K562 (cell line): ENCODE data around the gene ABLIM1. TPM values are rescaled to one million over a fixed set of nuclear protein-coding genes. Genes with fewer than 3 reads are reported as not detected.

Source experiments
- ATAC-seq: fragments of 200-7000 bp; cut with Tn5 transposase; 3 replicates; pipeline ENCODE4 v1.9.1; 2020; ENCODE audit warnings: moderate library complexity
- BruUV-seq: library from RNA; stranded (reverse); fragments of 400-500 nt; replicated peaks from 2 replicates; lab custom pipeline; 2021; lab: Mats Ljungman, UMichigan
- CTCF ChIA-PET: fragments of 300-600 bp; formaldehyde crosslinking; extraction: SDS; loops from one replicate; lab custom pipeline; 2021; ENCODE audit warnings: low intra/inter-chr PET ratio; lab: Yijun Ruan, JAX
- POLR2A ChIA-PET: fragments of 300-600, 350-650 bp; sonication (Branson Sonifier 250); formaldehyde crosslinking; extraction: SDS; loops from one replicate; lab custom pipeline; 2021; ENCODE audit warnings: antibody characterized with exemption, inconsistent platforms; lab: Yijun Ruan, JAX
- DNase-seq, 4 experiments: peaks; one replicate each; pipeline versions ENCODE4 v3.0.0 to v3.0.0-alpha.2; 2011 to 2018; ENCODE audit warnings: low spot score in 3 of 4, mixed read lengths in 3 of 4; ENCODE audit errors: extremely low read depth in 1 of 4
- FAIRE-seq: peaks from 2 replicates; lab custom pipeline; 2011; peaks lifted over from hg19 to GRCh38; lab: Jason Lieb, UNC
- H2AFZ ChIP-seq: 2 replicates; pipeline ENCODE4 v1.6.0; 2011; ENCODE audit warnings: low read depth, low read length, control low read depth, inconsistent platforms
- H3K27ac ChIP-seq: fragments of 200-600 bp; 3 replicates; pipeline ENCODE4 v1.8.0; 2011; ENCODE audit warnings: low read depth, mild to moderate bottlenecking, control low read depth, inconsistent platforms, low read length, moderate library complexity, mixed read lengths; ENCODE audit errors: extremely low read depth
- H3K27me3 ChIP-seq, 2 experiments: fragments of 300-600 bp in 1 of 2; 2 replicates in 1 of 2; 3 replicates in 1 of 2; pipeline versions ENCODE4 v1.6.0 to v1.8.0; 2011; ENCODE audit warnings: inconsistent platforms in 2 of 2, low read length in 2 of 2, mild to moderate bottlenecking in 1 of 2, mixed read lengths in 1 of 2, moderate library complexity in 1 of 2; ENCODE audit not compliant: control insufficient read depth in 2 of 2, insufficient read depth in 2 of 2
- H3K36me3 ChIP-seq: fragments of 300-600 bp; 3 replicates; pipeline ENCODE4 v1.8.0; 2011; ENCODE audit warnings: mild to moderate bottlenecking, low read length, inconsistent platforms; ENCODE audit not compliant: control insufficient read depth, insufficient read depth
- H3K4me1 ChIP-seq, 2 experiments: fragments of 200-600 bp in 1 of 2; replicated peaks in 1 of 2; 2 replicates in 1 of 2; 3 replicates in 1 of 2; pipeline versions ENCODE4 v1.5.1 to v1.8.0; 2011; ENCODE audit warnings: inconsistent platforms in 2 of 2, low read length in 2 of 2, mild to moderate bottlenecking in 1 of 2, mixed read lengths in 1 of 2, moderate library complexity in 1 of 2; ENCODE audit not compliant: control insufficient read depth in 2 of 2, insufficient read depth in 2 of 2
- H3K4me2 ChIP-seq: 2 replicates; pipeline ENCODE4 v1.6.1; 2011; ENCODE audit warnings: low read length, control low read depth, inconsistent platforms, mixed read lengths; ENCODE audit not compliant: insufficient read depth
- H3K4me3 ChIP-seq: fragments of 200-600 bp; sonication (generic), shearing (Covaris generic); 2 replicates; pipeline ENCODE4 v1.5.1; 2016; ENCODE audit warnings: control low read depth, inconsistent platforms
- H3K79me2 ChIP-seq: fragments of 200-600 bp; 3 replicates; pipeline ENCODE4 v1.8.0; 2011; ENCODE audit warnings: low read length, inconsistent platforms; ENCODE audit not compliant: control insufficient read depth, insufficient read depth
- H3K9ac ChIP-seq, 2 experiments: 2 replicates each; pipeline versions ENCODE4 v1.6.0 to v1.6.1; 2011; ENCODE audit warnings: low read depth in 2 of 2, low read length in 2 of 2, control low read depth in 1 of 2, inconsistent platforms in 1 of 2, mild to moderate bottlenecking in 1 of 2, mixed read lengths in 1 of 2; ENCODE audit not compliant: insufficient read depth in 1 of 2
- H3K9me1 ChIP-seq: one replicate; pipeline ENCODE4 v1.6.0; 2011; ENCODE audit warnings: inconsistent platforms, mild to moderate bottlenecking, low read length, moderate library complexity; ENCODE audit not compliant: control insufficient read depth, insufficient read depth
- H3K9me3 ChIP-seq: replicated peaks from 2 replicates; pipeline ENCODE4 v1.5.1; 2011; ENCODE audit warnings: low read depth, low read length, inconsistent platforms; ENCODE audit not compliant: control insufficient read depth, insufficient read depth
- H4K20me1 ChIP-seq: replicated peaks from 2 replicates; pipeline ENCODE4 v1.6.1; 2011; ENCODE audit warnings: low read length, inconsistent platforms, mixed read lengths; ENCODE audit not compliant: control insufficient read depth, insufficient read depth
- EZH2 ChIP-seq: IDR thresholded peaks from 2 replicates; pipeline ENCODE4 v1.6.1; 2012; ENCODE audit warnings: low read depth, mild to moderate bottlenecking, inconsistent platforms, low read length, borderline replicate concordance
- HDGF ChIP-seq: fragments of 450-650 bp; IDR thresholded peaks from 2 replicates; pipeline ENCODE4 v1.6.1; 2016
- JUN ChIP-seq, 2 experiments: sonication (generic) in 1 of 2; formaldehyde crosslinking in 1 of 2; IDR thresholded peaks; 2 replicates each; pipeline versions ENCODE4 v1.6.1 to v1.8.0; 2012 to 2022; ENCODE audit warnings: borderline replicate concordance in 2 of 2, mild to moderate bottlenecking in 2 of 2, improper control_type of control experiment in 1 of 2, low read depth in 1 of 2, low read length in 1 of 2, missing genetic modification reagents in 1 of 2
- RB1 ChIP-seq: fragments of 450-650 bp; IDR thresholded peaks from 2 replicates; pipeline ENCODE4 v1.6.1; 2017; ENCODE audit warnings: low read depth, mild to moderate bottlenecking
- WGBS: fragments of 100-300 bp; shearing (Covaris generic); methylation state at CpG from one replicate; pipeline ENCODE4 v1.1.6; 2016; ENCODE audit warnings: low coverage, mixed read lengths; ENCODE audit not compliant: insufficient coverage; ENCODE audit errors: missing lambda C conversion rate; 5-methylcytosine and 5-hydroxymethylcytosine counted together
- in situ Hi-C: fragments of 300-500 bp; cut with MboI; formaldehyde crosslinking; loops from 4 replicates; pipeline ENCODE4 v1.15.0; 2018; ENCODE audit warnings: inconsistent platforms, mixed read lengths
- intact Hi-C: fragments of 100-400 bp; cut with micrococcal nuclease; formaldehyde crosslinking; loops from 2 replicates; pipeline ENCODE4 v1.14.2; 2022
- polyA plus RNA-seq, 8 experiments: library from polyadenylated mRNA; depleted of rRNA in 4 of 8; stranded (reverse) in 5 of 8; unstranded in 3 of 8; fragments of >200 nt; fragmentation: Nextera tagmentation in 2 of 8; fragmentation: Illumina TruSeq in 1 of 8; extraction: Ambion mirVana in 2 of 8; extraction: Trizol in 1 of 8; gene quantifications; 2 replicates each; pipeline versions ENCODE4 v1.2.1 to v1.2.3, GENCODE V29; 2011 to 2014; ENCODE audit warnings: inconsistent platforms in 1 of 8, missing spikeins in 1 of 8
- total RNA-seq, 7 experiments: library from RNA; depleted of rRNA in 6 of 7; stranded (reverse); fragments of >200 nt in 6 of 7; fragmentation: Illumina TruSeq in 2 of 7; extraction: Trizol in 2 of 7; gene quantifications; 2 replicates each; pipeline versions ENCODE4 v1.2.1 to v1.2.3, GENCODE V29; 2011 to 2021; ENCODE audit warnings: low replicate concordance in 1 of 7

ABLIM1 gene
- total and polyA plus RNA-seq, 9 of the 15 experiments (the other 6 are each of a cell fraction or from before 2014, with no cell fraction given) = 0.07 to 0.49 (median 0.14) TPM; not detected in 6

- intact Hi-C loops (no loop called here), in situ Hi-C loops (no loop called here)
These were observed 2.4 kb downstream of the ABLIM1 start for GRCh38 chr10:114655671-114656070.

GRCh38 chr10:114654822-114655575 lies 3.1 kb downstream of the ABLIM1 start:
- in situ Hi-C loops = no loop called here
- no peak overlapping the region for H2AFZ ChIP-seq
- 0% methylated on average over 3 of the region's 3 CpGs for WGBS
- no peaks in the 10 kb centered on the region for H3K4me1 ChIP-seq
- FAIRE-seq = no peak
- no peak for ATAC-seq
- TF ChIP-seq JUN (IDR thresholded peaks at IDR 0.05; ENCODE audit: borderline replicate concordance, low read depth, low read length) (no peak), JUN (CRISPR knock-in tag; IDR thresholded peaks at IDR 0.05; ENCODE audit: borderline replicate concordance) (no peak), EZH2 (no peak)
- no peak overlapping the region for H3K27ac ChIP-seq
- BruUV-seq = no TSS peak
- ChIA-PET POLR2A (no interaction called here), CTCF (no interaction called here)
- no peaks in the 10 kb centered on the region; a peak in 1 of 5 replicates for H3K27me3 ChIP-seq
- no peaks in the 10 kb centered on the region for H4K20me1 ChIP-seq
- no peaks in the 10 kb centered on the region for H3K9me3 ChIP-seq
- no peak overlapping the region for H3K4me3 ChIP-seq
- no peaks in the 10 kb centered on the region for H3K36me3 ChIP-seq
- H3K9ac ChIP-seq = no peak overlapping the region
- H3K79me2 ChIP-seq = no peaks in the 10 kb centered on the region
- H3K9me1 ChIP-seq = no peaks in the 10 kb centered on the region
- intact Hi-C loops = no loop called here
- no peak for DNase-seq
- no peak overlapping the region for H3K4me2 ChIP-seq

More at GRCh38 chr10:114655671-114656070, 2.4 kb downstream of the ABLIM1 start:
- ATAC-seq (no peak), FAIRE-seq (no peak), DNase-seq (no peak)
- no peak for TF ChIP-seq HDGF
- TF ChIP-seq RB1 = no peak
- CTCF ChIA-PET = no interaction called here
- Histone ChIP-seq H3K9ac (no peak overlapping the region), H3K27ac (no peak overlapping the region), H3K36me3 (no peaks in the 10 kb centered on the region), H3K9me1 (no peaks in the 10 kb centered on the region), H3K4me3 (no peak overlapping the region), H3K9me3 (no peaks in the 10 kb centered on the region), H2AFZ (no peak overlapping the region), H4K20me1 (no peaks in the 10 kb centered on the region), H3K27me3 (no peaks in the 10 kb centered on the region), H3K79me2 (no peaks in the 10 kb centered on the region), H3K4me1 (no peaks in the 10 kb centered on the region), H3K4me2 (no peak overlapping the region)
- 0% methylated on average over 7 of the region's 7 CpGs for WGBS
- no TSS peak for BruUV-seq
- POLR2A ChIA-PET = no interaction called here
